Muscle of leg (tissue), 11 donors: ENCODE results near the gene TRPM8. TPM values are rescaled to one million over a fixed set of nuclear protein-coding genes. Genes with fewer than 3 reads are reported as not detected.
A peak's percentile ranks its signal among the peaks of the same experiment; 100 is the strongest.
"Not testable (repeated sequence)": the region's sequence is repeated elsewhere in the genome, so short reads cannot be mapped to it uniquely, and the experiment has no call there.

Experiments used
- DNase-seq: peaks from one replicate; pipeline ENCODE4 v3.0.0; 2013
- H3K27ac ChIP-seq: one replicate; pipeline ENCODE4 v1.5.1; 2013; ENCODE audit warnings: mild to moderate bottlenecking, low read length, control low read depth
- H3K27me3 ChIP-seq: one replicate; pipeline ENCODE4 v1.6.1; 2013; ENCODE audit warnings: low read length; ENCODE audit not compliant: control insufficient read depth, insufficient read depth
- H3K36me3 ChIP-seq: one replicate; pipeline ENCODE4 v1.6.1; 2013; ENCODE audit warnings: low read length; ENCODE audit not compliant: control insufficient read depth, insufficient read depth
- H3K4me1 ChIP-seq: one replicate; pipeline ENCODE4 v1.6.1; 2013; ENCODE audit warnings: low read length; ENCODE audit not compliant: control insufficient read depth, insufficient read depth
- H3K4me3 ChIP-seq: one replicate; pipeline ENCODE4 v1.5.1; 2013; ENCODE audit warnings: low read length, control low read depth
- H3K9me3 ChIP-seq: replicated peaks from 2 replicates; pipeline ENCODE4 v1.6.1; 2013; ENCODE audit warnings: low read depth, low read length; ENCODE audit not compliant: control insufficient read depth
- WGBS: methylation state at CpG from one replicate; pipeline ENCODE4 v1.1.5; 2013; ENCODE audit warnings: missing lambda C conversion rate; ENCODE audit not compliant: insufficient coverage; 5-methylcytosine and 5-hydroxymethylcytosine counted together
- polyA plus RNA-seq, 8 donors: library from polyadenylated mRNA; unstranded; fragments of 120-200 nt; gene quantifications; one replicate each; pipeline versions ENCODE4 v1.2.1 to v1.2.3, GENCODE V29; 2013; ENCODE audit warnings: inconsistent platforms in 1 of 8, low replicate concordance in 1 of 8; ENCODE audit not compliant: insufficient read length in 8 of 8, insufficient read depth in 1 of 8
- total RNA-seq: library from RNA; stranded (reverse); fragments of 120-200 nt; gene quantifications from one replicate; pipeline ENCODE4 v1.2.4, GENCODE V29; 2013

Gene TRPM8
- total and polyA plus RNA-seq, 9 donors: 0.17 to 0.30 (median 0.25) TPM; not detected in 5

DNA sequence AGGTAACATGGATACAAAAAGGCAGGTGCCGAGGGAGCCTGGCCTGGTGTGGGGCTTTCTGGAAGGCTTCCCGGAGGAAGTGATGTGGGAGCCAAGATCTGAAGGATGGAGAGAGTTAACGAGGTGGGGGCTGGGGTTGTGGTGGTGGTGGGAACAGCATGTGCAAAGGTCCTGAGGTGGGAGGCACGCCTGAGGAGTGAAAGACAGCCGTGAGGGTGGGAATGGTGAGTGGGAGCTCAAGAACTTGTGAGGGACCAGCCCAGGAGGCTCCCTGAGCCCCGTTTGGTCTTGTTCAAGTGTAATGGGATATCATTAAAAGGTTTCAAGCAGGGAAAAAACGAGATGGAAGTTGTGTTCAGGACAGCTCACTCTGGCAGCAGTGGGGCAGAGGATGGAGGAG, 35.2 kb downstream of the TRPM8 start:
- H3K27ac ChIP-seq: no peak overlapping the region
- no peak for DNase-seq
- no peak overlapping the region for H3K4me3 ChIP-seq
- H3K36me3 ChIP-seq: no peaks in the 10 kb centered on the region
- H3K4me1 ChIP-seq: no peaks in the 10 kb centered on the region
- 73% methylated on average over 7 of the region's 7 CpGs for WGBS
- no peaks in the 10 kb centered on the region for H3K9me3 ChIP-seq
- no peaks in the 10 kb centered on the region for H3K27me3 ChIP-seq

DNA sequence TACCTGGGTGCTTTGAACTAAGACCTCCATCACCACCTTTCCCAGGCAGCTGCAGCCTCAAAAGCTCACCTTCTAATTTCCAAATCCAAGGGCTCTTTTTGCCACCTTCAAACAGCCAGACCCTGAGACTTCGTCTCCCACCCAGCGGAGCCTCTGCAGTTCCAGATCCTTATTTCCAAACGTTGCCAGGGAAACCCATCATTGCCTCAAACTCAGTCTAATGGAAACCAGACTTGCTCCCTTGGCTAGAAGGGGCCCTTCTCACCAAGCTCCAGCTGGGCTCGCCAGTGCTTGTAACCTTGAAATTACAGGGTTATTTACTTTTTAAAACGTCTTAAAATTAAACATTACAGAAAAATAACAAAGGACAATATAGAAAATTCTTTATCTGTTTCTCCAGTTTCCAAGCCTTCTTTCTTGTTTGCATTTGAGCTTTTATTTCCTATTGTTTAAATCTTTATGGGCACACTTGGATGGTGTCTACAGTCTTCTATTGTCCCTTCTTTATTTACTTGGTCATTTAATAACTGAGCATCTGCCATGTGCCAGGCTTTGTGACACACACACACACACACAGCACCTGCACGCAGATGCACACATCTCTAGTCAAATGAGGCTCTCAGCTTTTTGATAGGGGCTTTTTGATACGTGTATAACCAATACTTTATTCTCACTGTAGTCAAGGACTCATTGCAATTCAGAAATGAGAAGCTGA, 36.1 kb downstream of the TRPM8 start:
- 23% methylated on average over 2 of the region's 7 CpGs for WGBS
- no peak overlapping the region for H3K4me3 ChIP-seq
- DNase-seq: peak; percentile 31
- no peaks in the 10 kb centered on the region for H3K4me1 ChIP-seq
- H3K27ac ChIP-seq: no peak overlapping the region
- H3K27me3 ChIP-seq: no peaks in the 10 kb centered on the region
- H3K9me3 ChIP-seq: no peaks in the 10 kb centered on the region
- no peaks in the 10 kb centered on the region for H3K36me3 ChIP-seq

- H3K27me3 ChIP-seq: no peaks in the 10 kb centered on the region
- no peak overlapping the region for H3K27ac ChIP-seq
- H3K4me3 ChIP-seq: no peak overlapping the region
- no peaks in the 10 kb centered on the region for H3K36me3 ChIP-seq
- H3K9me3 ChIP-seq: no peaks in the 10 kb centered on the region
- H3K4me1 ChIP-seq: no peaks in the 10 kb centered on the region
- WGBS: no CpG with 5 or more reads among the region's 2 CpGs
- DNase-seq: no peak
These were observed 43.0 kb downstream of the TRPM8 start for GRCh38 chr2:233960203-233960602.

DNA sequence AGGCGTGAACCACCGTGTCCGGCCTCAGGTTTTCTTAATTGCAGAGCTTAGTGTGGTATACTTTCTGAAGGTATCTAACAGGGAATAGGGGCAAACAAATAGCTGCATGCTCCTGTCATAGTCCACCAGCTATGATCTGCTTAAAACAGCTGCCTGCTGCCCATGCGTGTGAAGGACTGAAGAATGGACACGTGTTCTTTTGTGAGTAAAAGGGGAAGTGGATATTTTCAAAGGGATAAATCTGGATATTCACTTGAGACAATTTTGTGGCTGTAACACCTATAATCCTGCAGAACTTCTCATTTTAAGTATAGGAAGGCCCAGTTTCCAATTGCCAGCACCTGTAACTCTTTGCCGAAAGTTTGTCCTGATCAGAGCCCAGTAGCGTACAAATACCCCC, 44.7 kb downstream of the TRPM8 start:
- Histone ChIP-seq H3K4me3 (no peak overlapping the region), H3K27ac (no peak overlapping the region), H3K4me1 (no peaks in the 10 kb centered on the region), H3K27me3 (no peaks in the 10 kb centered on the region), H3K9me3 (no peaks in the 10 kb centered on the region), H3K36me3 (no peaks in the 10 kb centered on the region)
- DNase-seq: no peak
- 88% methylated on average over 4 of the region's 7 CpGs for WGBS

GRCh38 chr2:233964581-233964980, 47.4 kb downstream of the TRPM8 start:
- Histone ChIP-seq H3K4me1 (no peaks in the 10 kb centered on the region), H3K27ac (no peak overlapping the region), H3K4me3 (no peak overlapping the region), H3K36me3 (no peaks in the 10 kb centered on the region), H3K27me3 (no peaks in the 10 kb centered on the region), H3K9me3 (no peaks in the 10 kb centered on the region)
- WGBS: 91% methylated on average over 9 of the region's 9 CpGs
- DNase-seq: no peak

GRCh38 chr2:233965032-233965603, 47.9 kb downstream of the TRPM8 start:
- Histone ChIP-seq H3K4me1 (no peaks in the 10 kb centered on the region), H3K9me3 (no peaks in the 10 kb centered on the region), H3K36me3 (no peaks in the 10 kb centered on the region), H3K27me3 (no peaks in the 10 kb centered on the region), H3K27ac (no peak overlapping the region), H3K4me3 (no peak overlapping the region)
- DNase-seq: no peak
- WGBS: 41% methylated on average over 6 of the region's 10 CpGs

DNA sequence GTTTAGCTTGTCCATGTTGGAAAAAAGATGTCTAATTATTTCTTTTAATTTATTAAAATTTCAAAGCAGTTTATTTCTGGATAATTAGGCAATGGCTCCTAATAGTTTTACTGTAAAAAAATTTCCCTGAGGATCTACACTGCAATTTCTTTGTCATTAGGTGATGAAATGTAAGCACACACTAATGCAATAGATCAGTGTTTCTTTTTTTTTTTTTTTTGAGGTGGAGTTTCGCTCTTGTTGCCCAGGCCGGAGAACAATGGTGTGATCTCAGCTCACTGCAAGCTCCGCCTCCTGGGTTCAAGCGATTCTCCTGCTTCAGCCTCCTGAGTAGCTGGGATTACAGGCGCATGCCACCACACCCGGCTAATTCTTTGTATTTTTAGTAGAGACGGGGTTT, 48.5 kb downstream of the TRPM8 start:
- not testable (repeated sequence) for H3K4me3 ChIP-seq, DNase-seq, H3K9me3 ChIP-seq, H3K36me3 ChIP-seq, H3K27ac ChIP-seq, H3K4me1 ChIP-seq, H3K27me3 ChIP-seq
- 88% methylated on average over 6 of the region's 7 CpGs for WGBS

GRCh38 chr2:233966388-233966787, 49.2 kb downstream of the TRPM8 start:
- Histone ChIP-seq H3K4me3 (no peak overlapping the region), H3K9me3 (no peaks in the 10 kb centered on the region), H3K27me3 (no peaks in the 10 kb centered on the region), H3K27ac (no peak overlapping the region), H3K36me3 (no peaks in the 10 kb centered on the region), H3K4me1 (no peaks in the 10 kb centered on the region)
- WGBS: 69% methylated on average over 6 of the region's 7 CpGs
- DNase-seq: peak; percentile 49

- Histone ChIP-seq H3K4me1 (no peaks in the 10 kb centered on the region), H3K4me3 (no peak overlapping the region), H3K27ac (no peak overlapping the region), H3K27me3 (no peaks in the 10 kb centered on the region), H3K36me3 (no peaks in the 10 kb centered on the region), H3K9me3 (no peaks in the 10 kb centered on the region)
- 71% methylated on average over 1 of the region's 2 CpGs for WGBS
- DNase-seq: no peak
These were observed 50.0 kb downstream of the TRPM8 start for GRCh38 chr2:233967164-233967563.

- Histone ChIP-seq H3K4me3 (no peak overlapping the region), H3K27ac (no peak overlapping the region), H3K9me3 (no peaks in the 10 kb centered on the region), H3K36me3 (no peaks in the 10 kb centered on the region), H3K27me3 (no peaks in the 10 kb centered on the region), H3K4me1 (no peaks in the 10 kb centered on the region)
- no CpG with 5 or more reads among the region's 4 CpGs for WGBS
- no peak for DNase-seq
These were observed 51.4 kb downstream of the TRPM8 start for GRCh38 chr2:233968556-233968955.
